Activated CD8-positive, alpha-beta memory T cell treated with anti-CD3 and anti-CD28 coated beads for 24 hours (primary cell): ENCODE data around the gene CDK16.
"Not testable (repeated sequence)": the region's sequence is repeated elsewhere in the genome, so short reads cannot be mapped to it uniquely, and the experiment has no call there.

Source experiments
- DNase-seq: peaks from one replicate; pipeline ENCODE4 v3.0.0-alpha.2; 2020

CDK16 gene

DNA sequence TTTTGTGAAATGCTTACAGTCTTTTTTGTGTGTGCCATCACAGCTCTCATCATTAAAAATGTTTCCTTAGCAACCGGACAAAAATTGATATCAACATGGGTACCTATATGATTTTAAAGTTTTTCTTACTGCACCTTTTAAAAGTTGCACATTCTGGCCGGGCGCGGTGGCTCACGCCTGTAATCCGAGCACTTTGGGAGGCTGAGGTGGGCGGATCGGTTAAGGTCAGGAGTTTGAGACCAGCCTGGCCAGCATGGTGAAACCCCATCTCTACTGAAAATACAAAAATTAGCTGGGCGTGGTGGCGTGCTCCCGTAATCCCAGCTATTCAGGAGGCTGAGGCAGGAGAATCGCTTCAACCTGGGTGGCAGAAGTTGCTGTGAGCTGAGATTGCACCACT, 39.1 kb downstream of the CDK16 start:
- not testable (repeated sequence) for DNase-seq

DNA sequence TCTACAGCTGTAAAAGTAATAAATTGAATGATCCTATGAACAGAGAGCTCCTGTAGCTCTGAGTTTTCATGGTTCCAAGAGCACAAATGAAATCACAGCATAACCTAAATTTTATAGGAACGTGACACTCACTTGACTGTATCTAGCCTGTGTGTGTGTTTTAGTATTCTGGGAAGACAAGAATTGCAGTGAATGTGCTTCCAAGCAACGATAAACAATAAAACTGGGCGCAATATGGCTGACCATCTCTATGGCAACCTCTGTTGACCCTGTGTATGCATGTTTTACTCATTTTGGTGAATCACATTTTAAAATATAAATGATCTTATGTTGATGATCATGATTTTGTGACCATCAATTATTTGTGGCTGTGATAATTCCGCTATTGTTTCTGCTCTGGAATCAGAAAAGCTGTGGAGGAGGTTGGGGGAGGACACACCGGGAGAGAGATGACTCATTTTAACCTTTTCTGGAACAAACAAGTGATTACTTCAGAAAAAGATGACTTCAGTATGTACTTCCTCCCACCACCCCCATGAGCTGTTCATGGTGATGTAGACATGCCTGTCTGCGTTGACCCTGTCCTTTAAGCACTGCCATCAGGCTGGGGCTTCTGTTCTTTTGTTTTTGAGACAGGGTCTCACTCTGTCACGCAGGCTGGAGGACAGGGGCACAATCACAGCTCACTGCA, 46.1 kb downstream of the CDK16 start:
- no peak for DNase-seq

DNA sequence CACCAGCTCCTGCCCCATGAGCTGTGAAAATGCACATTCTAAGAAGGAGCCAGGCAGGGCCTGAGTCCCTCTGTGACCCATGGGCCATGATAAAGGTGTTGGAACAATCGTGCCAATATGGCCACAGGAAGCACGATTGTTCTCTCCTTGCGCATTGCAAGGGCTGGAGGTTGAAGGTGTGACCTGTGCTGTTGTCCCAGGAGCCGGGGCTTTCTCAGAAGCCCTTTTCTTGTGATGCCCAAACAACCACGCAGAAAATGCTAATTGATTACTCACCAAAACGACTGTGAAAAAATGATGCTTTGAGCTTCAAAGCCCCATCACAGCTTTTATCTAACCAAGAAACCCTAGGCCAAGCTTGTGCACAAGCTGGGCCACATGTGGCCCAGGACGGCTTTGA, 48.2 kb downstream of the CDK16 start:
- DNase-seq = no peak

DNA sequence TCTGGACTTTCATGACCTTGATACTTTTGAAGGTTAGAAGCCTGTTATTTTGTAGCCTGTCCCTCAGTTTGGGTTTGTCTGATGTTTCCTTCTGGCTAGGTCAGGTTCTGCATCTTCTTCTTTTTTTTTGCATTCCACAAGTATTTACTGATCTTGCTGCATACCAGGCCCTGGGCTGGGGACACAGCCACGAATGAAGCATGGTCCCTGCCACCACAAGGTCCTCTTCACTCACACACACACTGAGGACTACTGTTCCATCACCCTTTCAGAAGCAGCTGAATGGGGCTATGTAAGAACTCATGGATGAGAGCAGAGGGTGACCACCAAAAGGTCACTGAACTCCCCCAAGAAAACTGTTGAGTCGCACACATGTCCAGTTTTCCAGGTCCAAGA, 53.5 kb downstream of the CDK16 start:
- no peak for DNase-seq

DNA sequence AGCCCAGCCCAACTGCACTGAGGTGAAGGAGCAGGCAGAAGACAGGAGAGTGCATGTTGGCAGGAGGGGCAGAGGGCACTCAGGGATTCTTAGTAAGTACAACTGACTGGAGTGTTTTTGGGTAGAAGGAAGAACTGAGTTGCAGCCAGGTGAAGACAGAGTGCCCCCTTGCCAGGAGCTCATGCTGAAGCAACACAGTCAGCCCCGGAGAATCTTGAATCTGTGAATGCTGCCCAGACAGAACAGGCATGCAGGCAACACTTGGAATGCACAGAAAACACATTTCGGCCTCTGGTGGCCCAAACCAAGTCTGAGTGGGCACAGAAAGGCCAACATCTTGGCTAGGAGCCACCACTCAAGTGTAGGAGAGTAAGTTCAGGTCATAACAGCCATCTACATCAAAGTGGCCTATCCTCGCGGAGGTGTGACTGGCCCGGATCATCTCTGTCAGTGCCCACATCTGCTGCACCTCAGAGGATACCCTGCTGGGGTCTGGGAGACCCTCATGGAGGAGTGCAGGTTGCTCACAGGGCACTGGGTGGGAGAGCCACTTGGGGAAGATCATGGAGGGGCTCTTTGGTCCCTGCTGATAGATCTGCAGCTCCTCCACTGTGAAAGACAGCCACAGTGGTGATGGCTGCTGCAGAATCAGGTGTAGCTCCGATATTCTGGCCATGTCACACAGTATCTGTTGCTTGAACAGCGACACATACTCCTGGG, 54.7 kb downstream of the CDK16 start:
- no peak for DNase-seq

DNA sequence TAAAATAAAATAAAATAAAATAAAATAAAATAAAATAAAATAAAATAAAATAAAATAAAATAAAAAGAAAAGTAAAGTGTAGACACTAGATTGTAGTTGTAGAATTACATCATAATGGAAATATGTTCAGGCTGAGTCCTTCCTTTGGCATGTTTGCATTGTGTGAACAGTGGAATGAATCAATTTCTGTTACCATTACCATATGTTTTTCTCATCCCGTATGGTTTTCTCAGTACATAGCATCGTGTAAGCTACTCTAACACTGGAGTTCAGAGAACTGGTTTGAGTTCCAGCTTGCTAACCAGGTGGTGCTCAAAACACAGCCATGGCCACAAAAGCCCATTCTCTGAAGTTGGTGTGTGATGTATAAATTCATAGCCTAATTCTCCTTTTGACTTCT, 60.2 kb downstream of the CDK16 start:
- no peak for DNase-seq
